ENCODE results near the gene SIDT2.

The SIDT2 gene

GRCh38 chr11:117186431-117186761 lies 7.9 kb downstream of the SIDT2 start:
- no peak overlapping the region for H3K4me3 ChIP-seq (ENCODE audit: low read depth, low read length)
- TF ChIP-seq, protein P1, sequence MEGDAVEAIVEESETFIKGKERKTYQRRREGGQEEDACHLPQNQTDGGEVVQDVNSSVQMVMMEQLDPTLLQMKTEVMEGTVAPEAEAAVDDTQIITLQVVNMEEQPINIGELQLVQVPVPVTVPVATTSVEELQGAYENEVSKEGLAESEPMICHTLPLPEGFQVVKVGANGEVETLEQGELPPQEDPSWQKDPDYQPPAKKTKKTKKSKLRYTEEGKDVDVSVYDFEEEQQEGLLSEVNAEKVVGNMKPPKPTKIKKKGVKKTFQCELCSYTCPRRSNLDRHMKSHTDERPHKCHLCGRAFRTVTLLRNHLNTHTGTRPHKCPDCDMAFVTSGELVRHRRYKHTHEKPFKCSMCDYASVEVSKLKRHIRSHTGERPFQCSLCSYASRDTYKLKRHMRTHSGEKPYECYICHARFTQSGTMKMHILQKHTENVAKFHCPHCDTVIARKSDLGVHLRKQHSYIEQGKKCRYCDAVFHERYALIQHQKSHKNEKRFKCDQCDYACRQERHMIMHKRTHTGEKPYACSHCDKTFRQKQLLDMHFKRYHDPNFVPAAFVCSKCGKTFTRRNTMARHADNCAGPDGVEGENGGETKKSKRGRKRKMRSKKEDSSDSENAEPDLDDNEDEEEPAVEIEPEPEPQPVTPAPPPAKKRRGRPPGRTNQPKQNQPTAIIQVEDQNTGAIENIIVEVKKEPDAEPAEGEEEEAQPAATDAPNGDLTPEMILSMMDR (IDR thresholded peaks at IDR 0.05; ENCODE audit: low read depth, low read length) = no peak

GRCh38 chr11:117187007-117187406 lies 8.5 kb downstream of the SIDT2 start:
- H3K4me3 ChIP-seq (ENCODE audit: low read depth, low read length) = no peak overlapping the region
- TF ChIP-seq, protein P1 (IDR thresholded peaks at IDR 0.05; ENCODE audit: low read depth, low read length) = no peak

DNA sequence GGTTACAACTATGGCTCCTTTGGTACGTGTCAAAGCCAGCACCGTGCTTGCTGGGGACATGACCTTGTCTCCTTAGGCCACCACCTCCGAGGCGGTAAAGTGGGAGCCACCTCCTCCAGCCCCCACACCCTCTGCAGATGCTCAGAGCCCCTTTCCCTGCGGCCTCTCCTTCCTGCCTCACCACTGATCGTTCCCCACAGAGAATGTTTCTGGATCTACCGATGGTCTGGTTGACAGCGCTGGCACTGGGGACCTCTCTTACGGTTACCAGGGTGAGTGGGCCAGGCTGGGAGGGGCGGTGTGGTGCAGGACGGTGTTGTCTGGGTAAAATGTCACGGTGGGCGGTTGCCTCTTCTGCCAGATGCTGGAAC lies 8.9 kb downstream of the SIDT2 start:
- no peak overlapping the region for H3K4me3 ChIP-seq (ENCODE audit: low read depth, low read length)

GRCh38 chr11:117187799-117188481 lies 9.4 kb downstream of the SIDT2 start:
- TF ChIP-seq, protein P1 (IDR thresholded peaks at IDR 0.05; ENCODE audit: low read depth, low read length) = no peak
- H3K4me3 ChIP-seq (ENCODE audit: low read depth, low read length) = no peak overlapping the region

More for the DNA sequence above, 8.9 kb downstream of the SIDT2 start:
- TF ChIP-seq, protein P1 (IDR thresholded peaks at IDR 0.05; ENCODE audit: low read depth, low read length) = no peak

DNA sequence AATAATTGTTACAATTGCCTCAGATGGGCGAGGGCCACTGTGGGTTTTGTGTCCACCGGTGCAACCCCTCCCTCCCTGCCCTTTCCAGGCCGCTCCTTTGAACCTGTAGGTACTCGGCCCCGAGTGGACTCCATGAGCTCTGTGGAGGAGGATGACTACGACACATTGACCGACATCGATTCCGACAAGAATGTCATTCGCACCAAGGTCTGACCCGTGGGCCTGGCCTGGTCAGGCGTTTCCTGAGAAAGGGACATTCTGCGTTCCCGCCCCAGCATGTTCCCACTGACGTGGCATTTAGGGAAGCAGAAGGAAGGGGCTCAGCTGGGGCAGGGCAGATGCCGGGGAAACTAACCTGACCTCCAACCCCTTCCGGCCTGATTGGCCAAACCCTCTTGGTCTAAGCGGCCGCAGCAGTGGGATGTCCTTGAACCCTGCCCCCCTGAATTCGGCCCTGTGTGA lies 10.1 kb downstream of the SIDT2 start:
- no peak overlapping the region for H3K4me3 ChIP-seq (ENCODE audit: low read depth, low read length)

GRCh38 chr11:117189191-117189940 lies 10.8 kb downstream of the SIDT2 start:
- no peak overlapping the region for H3K4me3 ChIP-seq (ENCODE audit: low read depth, low read length)
- TF ChIP-seq, protein P1 (IDR thresholded peaks at IDR 0.05; ENCODE audit: low read depth, low read length) = no peak

More for the DNA sequence above, 10.1 kb downstream of the SIDT2 start:
- TF ChIP-seq, protein P1 (IDR thresholded peaks at IDR 0.05; ENCODE audit: low read depth, low read length) = no peak

DNA sequence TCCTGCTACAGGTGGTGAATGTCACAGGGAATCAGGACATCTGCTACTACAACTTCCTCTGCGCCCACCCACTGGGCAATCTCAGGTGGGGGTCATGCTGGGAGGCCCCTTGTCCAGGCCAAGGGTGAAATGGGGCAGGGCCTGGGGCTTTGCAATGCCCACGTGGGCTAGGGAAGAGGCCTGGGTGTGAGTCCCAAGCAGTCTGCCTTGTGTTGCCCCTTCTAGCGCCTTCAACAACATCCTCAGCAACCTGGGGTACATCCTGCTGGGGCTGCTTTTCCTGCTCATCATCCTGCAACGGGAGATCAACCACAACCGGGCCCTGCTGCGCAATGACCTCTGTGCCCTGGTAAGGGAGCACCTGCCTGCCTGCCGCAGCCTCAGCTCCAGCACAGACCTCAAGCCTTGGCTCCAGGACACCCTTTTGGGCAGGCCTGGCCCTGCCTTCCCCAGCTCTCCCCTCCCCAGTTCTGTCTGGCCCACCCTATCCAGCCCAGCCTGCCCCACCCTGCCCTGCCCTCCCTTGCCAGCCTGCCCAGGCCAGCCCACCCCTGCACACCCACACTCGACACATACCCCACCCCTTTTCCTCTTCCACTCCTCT lies 11.5 kb downstream of the SIDT2 start:
- TF ChIP-seq, protein P1 (IDR thresholded peaks at IDR 0.05; ENCODE audit: low read depth, low read length) = no peak
- no peak overlapping the region for H3K4me3 ChIP-seq (ENCODE audit: low read depth, low read length)
